ENCODE measurements around the gene PIANP. TPM values are rescaled to one million over a fixed set of nuclear protein-coding genes. Genes with fewer than 3 reads are reported as not detected.

The PIANP gene
- total and polyA plus RNA-seq, 10 donors = 0.10 to 0.30 (median 0.24) TPM; not detected in 5

GRCh38 chr12:6694701-6695100 lies 5.9 kb downstream of the PIANP start:
- no peak overlapping the region for H3K4me3 ChIP-seq
- peaks cover 0 to 27% (median 18%) of the 10 kb centered on the region in 7 donors for H3K27me3 ChIP-seq (replicated peaks in 1 of 7)
- H3K27ac ChIP-seq = no peak overlapping the region
- TF ChIP-seq POLR2A (IDR thresholded peaks at IDR 0.05) (no peak), POLR2AphosphoS5 (IDR thresholded peaks at IDR 0.05) (no peak), CTCF (IDR thresholded peaks at IDR 0.05 in 8 of 11, conservative IDR thresholded peaks at IDR 0.05 in 3 of 11) (no peak)
- H3K36me3 ChIP-seq = no peaks in the 10 kb centered on the region
- intact Hi-C loops (cut with DNase I; ENCODE audit: low total_unique reads) = no loop called here
- H3K9me3 ChIP-seq = no peaks in the 10 kb centered on the region
- DNase-seq = peak; percentile 72
- WGBS, 5 donors = 80 to 91% (median 86%) methylated on average over 9 of the region's 9 CpGs
- H3K4me1 ChIP-seq = peaks cover 9 to 65% (median 45%) of the 10 kb centered on the region in 6 donors

GRCh38 chr12:6693832-6694355 lies 6.7 kb downstream of the PIANP start:
- H3K9me3 ChIP-seq = no peaks in the 10 kb centered on the region
- DNase-seq = peak; percentile 50
- no peak for TF ChIP-seq CTCF (IDR thresholded peaks at IDR 0.05 in 8 of 11, conservative IDR thresholded peaks at IDR 0.05 in 3 of 11)
- WGBS, 5 donors = 77 to 84% (median 81%) methylated on average over 4 of the region's 4 CpGs
- no peak overlapping the region for H3K27ac ChIP-seq
- H3K4me1 ChIP-seq = peaks cover 9 to 60% (median 43%) of the 10 kb centered on the region in 6 donors
- no peak overlapping the region for H3K4me3 ChIP-seq
- intact Hi-C loops (cut with DNase I; ENCODE audit: low total_unique reads) = no loop called here
- H3K27me3 ChIP-seq (replicated peaks in 1 of 7) = peaks cover 0 to 19% (median 9%) of the 10 kb centered on the region in 7 donors
- H3K36me3 ChIP-seq = no peaks in the 10 kb centered on the region

- Histone ChIP-seq H3K36me3 (no peaks in the 10 kb centered on the region), H3K27ac (no peak overlapping the region), H3K9me3 (no peaks in the 10 kb centered on the region), H3K27me3 (replicated peaks in 1 of 7) (peaks cover 0 to 9% (median 2%) of the 10 kb centered on the region in 7 donors), H3K4me3 (no peak overlapping the region), H3K4me1 (peaks cover 17 to 64% (median 47%) of the 10 kb centered on the region in 6 donors)
- 54 to 80% (median 72%) methylated on average over 2 of the region's 2 CpGs for WGBS, 5 donors
- intact Hi-C loops (cut with DNase I; ENCODE audit: low total_unique reads) = no loop called here
- peak; percentile 37 for DNase-seq
- no peak for TF ChIP-seq POLR2AphosphoS5 (IDR thresholded peaks at IDR 0.05)
- TF ChIP-seq POLR2A (IDR thresholded peaks at IDR 0.05) = no peak
- no peak for TF ChIP-seq CTCF (IDR thresholded peaks at IDR 0.05 in 8 of 11, conservative IDR thresholded peaks at IDR 0.05 in 3 of 11)
Observed at GRCh38 chr12:6692888-6693287, 7.7 kb downstream of the PIANP start.

GRCh38 chr12:6691473-6691872 lies 9.1 kb downstream of the PIANP start:
- Histone ChIP-seq H3K9me3 (no peaks in the 10 kb centered on the region), H3K4me1 (peaks cover 30 to 64% (median 47%) of the 10 kb centered on the region in 6 donors), H3K4me3 (no peak overlapping the region), H3K27ac (no peak overlapping the region), H3K36me3 (peaks cover 0 to 11% (median 0%) of the 10 kb centered on the region in 6 donors), H3K27me3 (replicated peaks in 1 of 7) (no peaks in the 10 kb centered on the region)
- TF ChIP-seq POLR2A (IDR thresholded peaks at IDR 0.05) (no peak), CTCF (IDR thresholded peaks at IDR 0.05 in 8 of 11, conservative IDR thresholded peaks at IDR 0.05 in 3 of 11) (no peak), POLR2AphosphoS5 (IDR thresholded peaks at IDR 0.05) (no peak)
- WGBS, 5 donors = 84 to 88% (median 86%) methylated on average over 4 of the region's 4 CpGs
- peak; percentile 30 for DNase-seq
- intact Hi-C loops (cut with DNase I; ENCODE audit: low total_unique reads) = no loop called here

Data from spleen (tissue), 11 donors.